Measurements from ENCODE around the gene SIM1.

The SIM1 gene

GRCh38 chr6:100464903-100465700 is at the start of gene SIM1:
SIM1 (minus strand) TSS chr6:100464921; CDS start chr6:100463468, 1,453 bp downstream.
- DNase-seq (ENCODE audit: low read depth), result peak; percentile 74

- DNase-seq (ENCODE audit: low read depth), result peak; percentile 76
Measured at GRCh38 chr6:100512203-100512862, 47.6 kb upstream of the SIM1 start.

- no peak for DNase-seq (ENCODE audit: low read depth)
Measured at GRCh38 chr6:100509101-100509500, 44.4 kb upstream of the SIM1 start.

- no peak for DNase-seq (ENCODE audit: low read depth)
Measured at GRCh38 chr6:100506651-100507050, 41.9 kb upstream of the SIM1 start.

- DNase-seq (ENCODE audit: low read depth), result peak; percentile 79
Measured at GRCh38 chr6:100504786-100505737, 40.3 kb upstream of the SIM1 start.

GRCh38 chr6:100503043-100503705 is 38.5 kb upstream of the SIM1 start:
- no peak for DNase-seq (ENCODE audit: low read depth)

- DNase-seq (ENCODE audit: low read depth), result no peak
Measured at GRCh38 chr6:100493206-100493888, 28.6 kb upstream of the SIM1 start.

- DNase-seq (ENCODE audit: low read depth), result no peak
Measured at GRCh38 chr6:100491952-100492670, 27.4 kb upstream of the SIM1 start.

GRCh38 chr6:100490065-100490464 is 25.3 kb upstream of the SIM1 start:
- DNase-seq (ENCODE audit: low read depth), result no peak

GRCh38 chr6:100488244-100488643 is 23.5 kb upstream of the SIM1 start:
- no peak for DNase-seq (ENCODE audit: low read depth)

- no peak for DNase-seq (ENCODE audit: low read depth)
Measured at GRCh38 chr6:100487638-100488037, 22.9 kb upstream of the SIM1 start.

GRCh38 chr6:100485268-100485667 is 20.5 kb upstream of the SIM1 start:
- DNase-seq (ENCODE audit: low read depth), result no peak

GRCh38 chr6:100484474-100484873 is 19.8 kb upstream of the SIM1 start:
- DNase-seq (ENCODE audit: low read depth), result no peak

- no peak for DNase-seq (ENCODE audit: low read depth)
Measured at GRCh38 chr6:100482698-100483097, 18.0 kb upstream of the SIM1 start.

GRCh38 chr6:100479179-100480035 is 14.7 kb upstream of the SIM1 start:
- peak; percentile 35 for DNase-seq (ENCODE audit: low read depth)

GRCh38 chr6:100475554-100476320 is 11.0 kb upstream of the SIM1 start:
- no peak for DNase-seq (ENCODE audit: low read depth)

GRCh38 chr6:100473182-100473581 is 8.5 kb upstream of the SIM1 start:
- DNase-seq (ENCODE audit: low read depth), result no peak

GRCh38 chr6:100472674-100473073 is 8.0 kb upstream of the SIM1 start:
- peak; percentile 54 for DNase-seq (ENCODE audit: low read depth)
